K562 (cell line): ENCODE measurements around the gene ETS1. TPM values are rescaled to one million over a fixed set of nuclear protein-coding genes. Genes with fewer than 3 reads are reported as not detected.

ENCODE experiments used
- ATAC-seq: fragments of 200-7000 bp; cut with Tn5 transposase; 3 replicates; pipeline ENCODE4 v1.9.1; 2020; ENCODE audit warnings: moderate library complexity
- BruUV-seq: library from RNA; stranded (reverse); fragments of 400-500 nt; replicated peaks from 2 replicates; lab custom pipeline; 2021; lab: Mats Ljungman, UMichigan
- CTCF ChIA-PET: fragments of 300-600 bp; formaldehyde crosslinking; extraction: SDS; loops from one replicate; lab custom pipeline; 2021; ENCODE audit warnings: low intra/inter-chr PET ratio; lab: Yijun Ruan, JAX
- POLR2A ChIA-PET: fragments of 300-600, 350-650 bp; sonication (Branson Sonifier 250); formaldehyde crosslinking; extraction: SDS; loops from one replicate; lab custom pipeline; 2021; ENCODE audit warnings: antibody characterized with exemption, inconsistent platforms; lab: Yijun Ruan, JAX
- DNase-seq, 4 experiments: peaks; one replicate each; pipeline versions ENCODE4 v3.0.0 to v3.0.0-alpha.2; 2011 to 2018; ENCODE audit warnings: low spot score in 3 of 4, mixed read lengths in 3 of 4; ENCODE audit errors: extremely low read depth in 1 of 4
- FAIRE-seq: peaks from 2 replicates; lab custom pipeline; 2011; peaks lifted over from hg19 to GRCh38; lab: Jason Lieb, UNC
- H2AFZ ChIP-seq: 2 replicates; pipeline ENCODE4 v1.6.0; 2011; ENCODE audit warnings: low read depth, low read length, control low read depth, inconsistent platforms
- H3K27ac ChIP-seq: fragments of 200-600 bp; 3 replicates; pipeline ENCODE4 v1.8.0; 2011; ENCODE audit warnings: low read depth, mild to moderate bottlenecking, control low read depth, inconsistent platforms, low read length, moderate library complexity, mixed read lengths; ENCODE audit errors: extremely low read depth
- H3K27me3 ChIP-seq, 2 experiments: fragments of 300-600 bp in 1 of 2; 2 replicates in 1 of 2; 3 replicates in 1 of 2; pipeline versions ENCODE4 v1.6.0 to v1.8.0; 2011; ENCODE audit warnings: inconsistent platforms in 2 of 2, low read length in 2 of 2, mild to moderate bottlenecking in 1 of 2, mixed read lengths in 1 of 2, moderate library complexity in 1 of 2; ENCODE audit not compliant: control insufficient read depth in 2 of 2, insufficient read depth in 2 of 2
- H3K36me3 ChIP-seq: fragments of 300-600 bp; 3 replicates; pipeline ENCODE4 v1.8.0; 2011; ENCODE audit warnings: mild to moderate bottlenecking, low read length, inconsistent platforms; ENCODE audit not compliant: control insufficient read depth, insufficient read depth
- H3K4me1 ChIP-seq, 2 experiments: fragments of 200-600 bp in 1 of 2; replicated peaks in 1 of 2; 2 replicates in 1 of 2; 3 replicates in 1 of 2; pipeline versions ENCODE4 v1.5.1 to v1.8.0; 2011; ENCODE audit warnings: inconsistent platforms in 2 of 2, low read length in 2 of 2, mild to moderate bottlenecking in 1 of 2, mixed read lengths in 1 of 2, moderate library complexity in 1 of 2; ENCODE audit not compliant: control insufficient read depth in 2 of 2, insufficient read depth in 2 of 2
- H3K4me2 ChIP-seq: 2 replicates; pipeline ENCODE4 v1.6.1; 2011; ENCODE audit warnings: low read length, control low read depth, inconsistent platforms, mixed read lengths; ENCODE audit not compliant: insufficient read depth
- H3K4me3 ChIP-seq: fragments of 200-600 bp; sonication (generic), shearing (Covaris generic); 2 replicates; pipeline ENCODE4 v1.5.1; 2016; ENCODE audit warnings: control low read depth, inconsistent platforms
- H3K79me2 ChIP-seq: fragments of 200-600 bp; 3 replicates; pipeline ENCODE4 v1.8.0; 2011; ENCODE audit warnings: low read length, inconsistent platforms; ENCODE audit not compliant: control insufficient read depth, insufficient read depth
- H3K9ac ChIP-seq, 2 experiments: 2 replicates each; pipeline versions ENCODE4 v1.6.0 to v1.6.1; 2011; ENCODE audit warnings: low read depth in 2 of 2, low read length in 2 of 2, control low read depth in 1 of 2, inconsistent platforms in 1 of 2, mild to moderate bottlenecking in 1 of 2, mixed read lengths in 1 of 2; ENCODE audit not compliant: insufficient read depth in 1 of 2
- H3K9me1 ChIP-seq: one replicate; pipeline ENCODE4 v1.6.0; 2011; ENCODE audit warnings: inconsistent platforms, mild to moderate bottlenecking, low read length, moderate library complexity; ENCODE audit not compliant: control insufficient read depth, insufficient read depth
- H3K9me3 ChIP-seq: replicated peaks from 2 replicates; pipeline ENCODE4 v1.5.1; 2011; ENCODE audit warnings: low read depth, low read length, inconsistent platforms; ENCODE audit not compliant: control insufficient read depth, insufficient read depth
- H4K20me1 ChIP-seq: replicated peaks from 2 replicates; pipeline ENCODE4 v1.6.1; 2011; ENCODE audit warnings: low read length, inconsistent platforms, mixed read lengths; ENCODE audit not compliant: control insufficient read depth, insufficient read depth
- FOXK1 ChIP-seq: sonication (generic); formaldehyde crosslinking; IDR thresholded peaks from 2 replicates; pipeline ENCODE4 v1.8.0; 2022; ENCODE audit warnings: missing genetic modification reagents, mild to moderate bottlenecking, borderline replicate concordance
- HOXB6 ChIP-seq: fragments of 250-450 bp; sonication (Bioruptor Pico); IDR thresholded peaks from 2 replicates; pipeline ENCODE4 v1.5.1; 2022; ENCODE audit warnings: mild to moderate bottlenecking, borderline replicate concordance
- RBM15 ChIP-seq: fragments of 200-400 bp; formaldehyde crosslinking; IDR thresholded peaks from 2 replicates; pipeline ENCODE4 v1.6.1; 2018; ENCODE audit warnings: mild to moderate bottlenecking, low read length, moderate library complexity; ENCODE audit not compliant: insufficient read depth
- SIX5 ChIP-seq, 2 experiments: IDR thresholded peaks; 2 replicates each; pipeline ENCODE4 v1.6.1; 2011; ENCODE audit warnings: low read length in 2 of 2, borderline replicate concordance in 1 of 2, low read depth in 1 of 2, mild to moderate bottlenecking in 1 of 2, moderate library complexity in 1 of 2; ENCODE audit not compliant: insufficient read depth in 1 of 2
- TSC22D4 ChIP-seq: fragments of 450-650 bp; IDR thresholded peaks from 2 replicates; pipeline ENCODE4 v1.6.1; 2016; ENCODE audit warnings: missing genetic modification characterization, missing biosample characterization, control low read depth
- ZBTB17 ChIP-seq: fragments of 450-650 bp; formaldehyde crosslinking; IDR thresholded peaks from 2 replicates; pipeline ENCODE4 v1.4.0; 2020; ENCODE audit warnings: mild to moderate bottlenecking
- WGBS: fragments of 100-300 bp; shearing (Covaris generic); methylation state at CpG from one replicate; pipeline ENCODE4 v1.1.6; 2016; ENCODE audit warnings: low coverage, mixed read lengths; ENCODE audit not compliant: insufficient coverage; ENCODE audit errors: missing lambda C conversion rate; 5-methylcytosine and 5-hydroxymethylcytosine counted together
- in situ Hi-C: fragments of 300-500 bp; cut with MboI; formaldehyde crosslinking; loops from 4 replicates; pipeline ENCODE4 v1.15.0; 2018; ENCODE audit warnings: inconsistent platforms, mixed read lengths
- intact Hi-C: fragments of 100-400 bp; cut with micrococcal nuclease; formaldehyde crosslinking; loops from 2 replicates; pipeline ENCODE4 v1.14.2; 2022
- polyA plus RNA-seq, 8 experiments: library from polyadenylated mRNA; depleted of rRNA in 4 of 8; stranded (reverse) in 5 of 8; unstranded in 3 of 8; fragments of >200 nt; fragmentation: Nextera tagmentation in 2 of 8; fragmentation: Illumina TruSeq in 1 of 8; extraction: Ambion mirVana in 2 of 8; extraction: Trizol in 1 of 8; gene quantifications; 2 replicates each; pipeline versions ENCODE4 v1.2.1 to v1.2.3, GENCODE V29; 2011 to 2014; ENCODE audit warnings: inconsistent platforms in 1 of 8, missing spikeins in 1 of 8
- total RNA-seq, 7 experiments: library from RNA; depleted of rRNA in 6 of 7; stranded (reverse); fragments of >200 nt in 6 of 7; fragmentation: Illumina TruSeq in 2 of 7; extraction: Trizol in 2 of 7; gene quantifications; 2 replicates each; pipeline versions ENCODE4 v1.2.1 to v1.2.3, GENCODE V29; 2011 to 2021; ENCODE audit warnings: low replicate concordance in 1 of 7
- TF ChIP-seq, protein P1 (sequence below): fragments of 250-450 bp; sonication (Bioruptor Pico); IDR thresholded peaks from 2 replicates; pipeline ENCODE4 v1.4.0; 2020
- TF ChIP-seq, protein P2 (sequence below): sonication (generic); formaldehyde crosslinking; IDR thresholded peaks from 2 replicates; pipeline ENCODE4 v1.9.0; 2022; ENCODE audit warnings: mild to moderate bottlenecking, missing genetic modification reagents
- TF ChIP-seq, protein P3 (sequence below): IDR thresholded peaks from 2 replicates; pipeline ENCODE4 v1.6.1; 2011; ENCODE audit not compliant: insufficient read length; ENCODE audit errors: extremely low read depth

The ETS1 gene
- total and polyA plus RNA-seq, 9 of the 15 experiments (the other 6 are each of a cell fraction or from before 2014, with no cell fraction given) = 0.04 to 1.4 (median 0.23) TPM

DNA sequence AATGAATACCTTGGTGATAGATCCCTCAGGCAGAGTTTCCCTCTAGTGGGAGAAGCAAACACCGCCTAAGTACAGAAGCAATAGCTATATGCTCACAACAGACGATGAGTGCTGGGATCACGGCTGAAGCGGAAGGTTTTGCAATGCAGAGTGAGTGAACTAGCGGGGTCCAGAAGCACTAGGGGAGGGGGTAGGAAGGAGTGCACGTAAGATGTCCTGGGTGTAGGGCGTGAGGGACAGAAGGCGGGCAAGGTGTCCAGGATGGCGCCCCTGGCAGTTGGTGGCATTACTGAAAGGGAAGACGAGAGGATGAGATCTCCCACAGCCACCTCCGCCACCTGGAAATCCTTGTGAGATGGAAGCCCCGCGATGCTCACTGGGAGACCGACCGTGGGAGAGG lies 81.0 kb downstream of the ETS1 start:
- no TSS peak for BruUV-seq
- in situ Hi-C loops (no loop called here), intact Hi-C loops (no loop called here)
- POLR2A ChIA-PET = interaction anchor here (0.8 kb wide), 1 partner anchor 113 kb away, joined by 3 read pairs; no protein-coding TSS in a partner anchor
- H2AFZ ChIP-seq = no peak overlapping the region
- H3K79me2 ChIP-seq = no peaks in the 10 kb centered on the region
- peaks cover 0 to 6% of the 10 kb centered on the region in 2 experiments; a peak in 1 of 5 replicates for H3K27me3 ChIP-seq
- ATAC-seq (no peak), FAIRE-seq (no peak), DNase-seq (no peak)
- no peaks in the 10 kb centered on the region for H4K20me1 ChIP-seq
- CTCF ChIA-PET = no interaction called here
- no peaks in the 10 kb centered on the region; a peak in 1 of 5 replicates for H3K4me1 ChIP-seq
- no peaks in the 10 kb centered on the region for H3K9me1 ChIP-seq
- H3K36me3 ChIP-seq = no peaks in the 10 kb centered on the region
- TF ChIP-seq SIX5 (IDR thresholded peaks at IDR 0.05; ENCODE audit: borderline replicate concordance in 1 of 2, insufficient read depth in 1 of 2, low read depth in 1 of 2, low read length in 2 of 2) (no peak), RBM15 (no peak), FOXK1 (no peak), HOXB6 (no peak), ZBTB17 (CRISPR knock-in tag) (no peak), TSC22D4 (tag) (no peak)
- TF ChIP-seq, protein P1, sequence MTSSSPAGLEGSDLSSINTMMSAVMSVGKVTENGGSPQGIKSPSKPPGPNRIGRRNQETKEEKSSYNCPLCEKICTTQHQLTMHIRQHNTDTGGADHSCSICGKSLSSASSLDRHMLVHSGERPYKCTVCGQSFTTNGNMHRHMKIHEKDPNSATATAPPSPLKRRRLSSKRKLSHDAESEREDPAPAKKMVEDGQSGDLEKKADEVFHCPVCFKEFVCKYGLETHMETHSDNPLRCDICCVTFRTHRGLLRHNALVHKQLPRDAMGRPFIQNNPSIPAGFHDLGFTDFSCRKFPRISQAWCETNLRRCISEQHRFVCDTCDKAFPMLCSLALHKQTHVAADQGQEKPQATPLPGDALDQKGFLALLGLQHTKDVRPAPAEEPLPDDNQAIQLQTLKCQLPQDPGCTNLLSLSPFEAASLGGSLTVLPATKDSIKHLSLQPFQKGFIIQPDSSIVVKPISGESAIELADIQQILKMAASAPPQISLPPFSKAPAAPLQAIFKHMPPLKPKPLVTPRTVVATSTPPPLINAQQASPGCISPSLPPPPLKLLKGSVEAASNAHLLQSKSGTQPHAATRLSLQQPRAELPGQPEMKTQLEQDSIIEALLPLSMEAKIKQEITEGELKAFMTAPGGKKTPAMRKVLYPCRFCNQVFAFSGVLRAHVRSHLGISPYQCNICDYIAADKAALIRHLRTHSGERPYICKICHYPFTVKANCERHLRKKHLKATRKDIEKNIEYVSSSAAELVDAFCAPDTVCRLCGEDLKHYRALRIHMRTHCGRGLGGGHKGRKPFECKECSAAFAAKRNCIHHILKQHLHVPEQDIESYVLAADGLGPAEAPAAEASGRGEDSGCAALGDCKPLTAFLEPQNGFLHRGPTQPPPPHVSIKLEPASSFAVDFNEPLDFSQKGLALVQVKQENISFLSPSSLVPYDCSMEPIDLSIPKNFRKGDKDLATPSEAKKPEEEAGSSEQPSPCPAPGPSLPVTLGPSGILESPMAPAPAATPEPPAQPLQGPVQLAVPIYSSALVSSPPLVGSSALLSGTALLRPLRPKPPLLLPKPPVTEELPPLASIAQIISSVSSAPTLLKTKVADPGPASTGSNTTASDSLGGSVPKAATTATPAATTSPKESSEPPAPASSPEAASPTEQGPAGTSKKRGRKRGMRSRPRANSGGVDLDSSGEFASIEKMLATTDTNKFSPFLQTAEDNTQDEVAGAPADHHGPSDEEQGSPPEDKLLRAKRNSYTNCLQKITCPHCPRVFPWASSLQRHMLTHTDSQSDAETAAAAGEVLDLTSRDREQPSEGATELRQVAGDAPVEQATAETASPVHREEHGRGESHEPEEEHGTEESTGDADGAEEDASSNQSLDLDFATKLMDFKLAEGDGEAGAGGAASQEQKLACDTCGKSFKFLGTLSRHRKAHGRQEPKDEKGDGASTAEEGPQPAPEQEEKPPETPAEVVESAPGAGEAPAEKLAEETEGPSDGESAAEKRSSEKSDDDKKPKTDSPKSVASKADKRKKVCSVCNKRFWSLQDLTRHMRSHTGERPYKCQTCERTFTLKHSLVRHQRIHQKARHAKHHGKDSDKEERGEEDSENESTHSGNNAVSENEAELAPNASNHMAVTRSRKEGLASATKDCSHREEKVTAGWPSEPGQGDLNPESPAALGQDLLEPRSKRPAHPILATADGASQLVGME (CRISPR knock-in tag) = no peak
- TF ChIP-seq, protein P2, sequence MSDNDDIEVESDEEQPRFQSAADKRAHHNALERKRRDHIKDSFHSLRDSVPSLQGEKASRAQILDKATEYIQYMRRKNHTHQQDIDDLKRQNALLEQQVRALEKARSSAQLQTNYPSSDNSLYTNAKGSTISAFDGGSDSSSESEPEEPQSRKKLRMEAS = no peak
- TF ChIP-seq, protein P3, sequence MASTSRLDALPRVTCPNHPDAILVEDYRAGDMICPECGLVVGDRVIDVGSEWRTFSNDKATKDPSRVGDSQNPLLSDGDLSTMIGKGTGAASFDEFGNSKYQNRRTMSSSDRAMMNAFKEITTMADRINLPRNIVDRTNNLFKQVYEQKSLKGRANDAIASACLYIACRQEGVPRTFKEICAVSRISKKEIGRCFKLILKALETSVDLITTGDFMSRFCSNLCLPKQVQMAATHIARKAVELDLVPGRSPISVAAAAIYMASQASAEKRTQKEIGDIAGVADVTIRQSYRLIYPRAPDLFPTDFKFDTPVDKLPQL = no peak
- no peak overlapping the region for H3K27ac ChIP-seq
- no peaks in the 10 kb centered on the region for H3K9me3 ChIP-seq
- WGBS = 2% methylated on average over 15 of the region's 15 CpGs
- no peak overlapping the region for H3K4me2 ChIP-seq
- no peak overlapping the region for H3K4me3 ChIP-seq
- H3K9ac ChIP-seq = no peak overlapping the region
